GM12865 (cell line): Measurements from ENCODE around the gene BCAM.
"Not testable (repeated sequence)": the region's sequence is repeated elsewhere in the genome, so short reads cannot be mapped to it uniquely, and the experiment has no call there.

Experiments used
- DNase-seq: peaks from one replicate; pipeline ENCODE4 v3.0.0; 2010; ENCODE audit warnings: low read depth
- H3K4me3 ChIP-seq: 2 replicates; pipeline ENCODE4 v1.5.1; 2011; ENCODE audit warnings: mild to moderate bottlenecking, low read depth, low read length, control low read depth
- CTCF ChIP-seq: IDR thresholded peaks from 2 replicates; pipeline ENCODE4 v1.5.1; 2011; ENCODE audit warnings: low read length, control low read depth, low read depth, inconsistent platforms; ENCODE audit not compliant: insufficient read depth; ENCODE audit errors: missing control alignments

Gene BCAM

GRCh38 chr19:44772959-44773358 lies 35.9 kb upstream of the BCAM start:
- H3K4me3 ChIP-seq, result no peak overlapping the region
- TF ChIP-seq CTCF, result no peak
- no peak for DNase-seq

GRCh38 chr19:44775676-44776240 lies 33.1 kb upstream of the BCAM start:
- TF ChIP-seq CTCF, result no peak
- DNase-seq, result no peak
- H3K4me3 ChIP-seq, result no peak overlapping the region

GRCh38 chr19:44776402-44777096 lies 32.4 kb upstream of the BCAM start:
- DNase-seq, result no peak
- TF ChIP-seq CTCF, result no peak
- no peak overlapping the region for H3K4me3 ChIP-seq

- no peak within 1 kb of the TSS for H3K4me3 ChIP-seq
- no peak for DNase-seq
- TF ChIP-seq CTCF, result no peak
Observed at GRCh38 chr19:44777715-44778347, 31.1 kb upstream of the BCAM start, which contains the start of gene CBLC. TSS of gene CBLC (plus strand) at chr19:44777890. CDS start at chr19:44777932, 42 bp downstream.

GRCh38 chr19:44779150-44779549 lies 29.8 kb upstream of the BCAM start:
- DNase-seq, result no peak
- TF ChIP-seq CTCF, result no peak
- no peak overlapping the region for H3K4me3 ChIP-seq

GRCh38 chr19:44781694-44782093 lies 27.2 kb upstream of the BCAM start:
- DNase-seq, H3K4me3 ChIP-seq: not testable (repeated sequence)

- no peak for DNase-seq
- no peak overlapping the region for H3K4me3 ChIP-seq
- no peak for TF ChIP-seq CTCF
Observed at GRCh38 chr19:44782729-44783128, 26.2 kb upstream of the BCAM start.
